ENCODE measurements around the gene C6orf52.

C6orf52 gene

DNA sequence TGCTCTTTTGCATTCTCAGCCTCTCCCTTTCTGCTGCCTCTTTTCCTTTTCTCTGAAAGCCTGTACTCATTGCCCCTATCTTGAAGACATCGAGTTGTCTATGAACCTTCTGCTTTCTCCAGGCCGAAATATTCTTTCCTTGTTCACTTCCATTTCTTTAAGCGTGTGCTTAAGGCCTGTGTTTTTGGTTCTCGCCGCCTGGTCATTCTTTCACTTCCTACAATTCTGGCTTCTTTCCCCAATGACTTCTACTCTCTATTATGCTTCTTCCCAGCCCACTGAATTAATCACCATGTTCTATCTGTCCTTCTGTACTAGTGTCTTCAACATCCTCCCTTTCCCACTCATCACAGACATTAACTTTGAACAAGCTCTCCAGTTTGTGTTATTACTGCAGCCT, 69.6 kb downstream of the C6orf52 start:
- TF ChIP-seq ZBTB7A (IDR thresholded peaks at IDR 0.05; ENCODE audit: low read depth) (no peak), TEAD4 (IDR thresholded peaks at IDR 0.05) (no peak), RAD21 (IDR thresholded peaks at IDR 0.05; ENCODE audit: low read depth) (no peak), TAF1 (IDR thresholded peaks at IDR 0.05; ENCODE audit: low read depth) (no peak), TCF12 (IDR thresholded peaks at IDR 0.05; ENCODE audit: low read depth) (no peak), CREB1 (IDR thresholded peaks at IDR 0.05; ENCODE audit: low read depth) (no peak), YY1 (IDR thresholded peaks at IDR 0.05; ENCODE audit: low read depth) (no peak), CEBPB (IDR thresholded peaks at IDR 0.05) (no peak), NFIC (IDR thresholded peaks at IDR 0.05) (no peak)
- TF ChIP-seq, protein P1, sequence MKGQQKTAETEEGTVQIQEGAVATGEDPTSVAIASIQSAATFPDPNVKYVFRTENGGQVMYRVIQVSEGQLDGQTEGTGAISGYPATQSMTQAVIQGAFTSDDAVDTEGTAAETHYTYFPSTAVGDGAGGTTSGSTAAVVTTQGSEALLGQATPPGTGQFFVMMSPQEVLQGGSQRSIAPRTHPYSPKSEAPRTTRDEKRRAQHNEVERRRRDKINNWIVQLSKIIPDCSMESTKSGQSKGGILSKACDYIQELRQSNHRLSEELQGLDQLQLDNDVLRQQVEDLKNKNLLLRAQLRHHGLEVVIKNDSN (IDR thresholded peaks at IDR 0.05), result no peak
- TF ChIP-seq, protein P2, sequence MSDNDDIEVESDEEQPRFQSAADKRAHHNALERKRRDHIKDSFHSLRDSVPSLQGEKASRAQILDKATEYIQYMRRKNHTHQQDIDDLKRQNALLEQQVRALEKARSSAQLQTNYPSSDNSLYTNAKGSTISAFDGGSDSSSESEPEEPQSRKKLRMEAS (IDR thresholded peaks at IDR 0.05), result no peak

DNA sequence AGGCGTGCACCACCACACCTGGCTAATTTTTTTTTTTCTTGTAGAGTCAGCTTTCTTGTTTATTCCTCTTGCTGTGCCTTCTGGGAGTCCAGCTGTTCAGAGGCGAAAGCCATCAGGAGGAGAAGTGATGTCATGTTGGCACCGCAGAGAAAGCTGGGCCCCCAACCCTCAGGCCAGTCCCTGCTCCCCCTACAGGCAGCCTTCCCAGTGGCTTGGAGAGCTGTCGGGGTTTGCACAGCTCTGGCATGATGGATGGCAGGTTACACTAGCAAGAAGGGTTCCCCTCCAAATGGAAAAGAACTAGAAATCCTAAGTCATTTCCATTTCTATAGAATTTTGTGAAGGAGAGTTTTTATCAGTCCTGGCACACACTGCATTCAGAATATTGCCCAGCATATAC, 72.6 kb downstream of the C6orf52 start:
- TF ChIP-seq, protein P1 (IDR thresholded peaks at IDR 0.05), result no peak
- TF ChIP-seq NFIC (IDR thresholded peaks at IDR 0.05) (no peak), RAD21 (IDR thresholded peaks at IDR 0.05; ENCODE audit: low read depth) (no peak), FOXM1 (IDR thresholded peaks at IDR 0.05; ENCODE audit: borderline replicate concordance, low read depth) (no peak), TCF12 (IDR thresholded peaks at IDR 0.05; ENCODE audit: low read depth) (no peak), TAF1 (IDR thresholded peaks at IDR 0.05; ENCODE audit: low read depth) (no peak), CREB1 (IDR thresholded peaks at IDR 0.05; ENCODE audit: low read depth) (no peak), YY1 (IDR thresholded peaks at IDR 0.05; ENCODE audit: low read depth) (no peak), ZBTB7A (IDR thresholded peaks at IDR 0.05; ENCODE audit: low read depth) (no peak), CEBPB (IDR thresholded peaks at IDR 0.05) (no peak), EP300 (IDR thresholded peaks at IDR 0.05; ENCODE audit: borderline replicate concordance) (no peak), TEAD4 (IDR thresholded peaks at IDR 0.05) (no peak), EGR1 (IDR thresholded peaks at IDR 0.05) (no peak)
- TF ChIP-seq, protein P3, sequence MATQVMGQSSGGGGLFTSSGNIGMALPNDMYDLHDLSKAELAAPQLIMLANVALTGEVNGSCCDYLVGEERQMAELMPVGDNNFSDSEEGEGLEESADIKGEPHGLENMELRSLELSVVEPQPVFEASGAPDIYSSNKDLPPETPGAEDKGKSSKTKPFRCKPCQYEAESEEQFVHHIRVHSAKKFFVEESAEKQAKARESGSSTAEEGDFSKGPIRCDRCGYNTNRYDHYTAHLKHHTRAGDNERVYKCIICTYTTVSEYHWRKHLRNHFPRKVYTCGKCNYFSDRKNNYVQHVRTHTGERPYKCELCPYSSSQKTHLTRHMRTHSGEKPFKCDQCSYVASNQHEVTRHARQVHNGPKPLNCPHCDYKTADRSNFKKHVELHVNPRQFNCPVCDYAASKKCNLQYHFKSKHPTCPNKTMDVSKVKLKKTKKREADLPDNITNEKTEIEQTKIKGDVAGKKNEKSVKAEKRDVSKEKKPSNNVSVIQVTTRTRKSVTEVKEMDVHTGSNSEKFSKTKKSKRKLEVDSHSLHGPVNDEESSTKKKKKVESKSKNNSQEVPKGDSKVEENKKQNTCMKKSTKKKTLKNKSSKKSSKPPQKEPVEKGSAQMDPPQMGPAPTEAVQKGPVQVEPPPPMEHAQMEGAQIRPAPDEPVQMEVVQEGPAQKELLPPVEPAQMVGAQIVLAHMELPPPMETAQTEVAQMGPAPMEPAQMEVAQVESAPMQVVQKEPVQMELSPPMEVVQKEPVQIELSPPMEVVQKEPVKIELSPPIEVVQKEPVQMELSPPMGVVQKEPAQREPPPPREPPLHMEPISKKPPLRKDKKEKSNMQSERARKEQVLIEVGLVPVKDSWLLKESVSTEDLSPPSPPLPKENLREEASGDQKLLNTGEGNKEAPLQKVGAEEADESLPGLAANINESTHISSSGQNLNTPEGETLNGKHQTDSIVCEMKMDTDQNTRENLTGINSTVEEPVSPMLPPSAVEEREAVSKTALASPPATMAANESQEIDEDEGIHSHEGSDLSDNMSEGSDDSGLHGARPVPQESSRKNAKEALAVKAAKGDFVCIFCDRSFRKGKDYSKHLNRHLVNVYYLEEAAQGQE (IDR thresholded peaks at IDR 0.05; ENCODE audit: low read depth), result no peak
- TF ChIP-seq, protein P2 (IDR thresholded peaks at IDR 0.05), result no peak

All from Ishikawa (cell line).